Stomach smooth muscle (tissue), 2 donors: ENCODE data around the gene CCS.
"Not testable (repeated sequence)": the region's sequence is repeated elsewhere in the genome, so short reads cannot be mapped to it uniquely, and the experiment has no call there.

Experiments
- H3K27ac ChIP-seq: one replicate; pipeline ENCODE4 v1.7.0; 2013; ENCODE audit warnings: mild to moderate bottlenecking, low read length, inconsistent platforms
- H3K27me3 ChIP-seq, 2 donors: one replicate each; pipeline ENCODE4 v1.7.0; 2013; ENCODE audit warnings: low read length in 2 of 2; ENCODE audit not compliant: insufficient read depth in 2 of 2, control insufficient read depth in 1 of 2
- H3K36me3 ChIP-seq, 2 donors: one replicate each; pipeline ENCODE4 v1.7.0; 2013; ENCODE audit warnings: low read length in 2 of 2; ENCODE audit not compliant: control insufficient read depth in 2 of 2, insufficient read depth in 2 of 2
- H3K4me1 ChIP-seq: one replicate; pipeline ENCODE4 v1.7.0; 2013; ENCODE audit warnings: low read length; ENCODE audit not compliant: control insufficient read depth, insufficient read depth
- H3K4me3 ChIP-seq, 2 donors: one replicate each; pipeline ENCODE4 v1.7.0; 2013; ENCODE audit warnings: low read length in 2 of 2
- H3K9ac ChIP-seq, 2 donors: one replicate each; pipeline ENCODE4 v1.7.0; 2013; ENCODE audit warnings: low read length in 2 of 2, mild to moderate bottlenecking in 1 of 2
- H3K9me3 ChIP-seq, 2 donors: one replicate each; pipeline ENCODE4 v1.7.0; 2013; ENCODE audit warnings: low read length in 2 of 2; ENCODE audit not compliant: control insufficient read depth in 2 of 2
- donor health status: healthy.
- donor health status: Pancreatic carcinoma.

Gene CCS

GRCh38 chr11:66570850-66571180 is 22.2 kb upstream of the CCS start:
- H3K9me3 ChIP-seq, result no peaks in the 10 kb centered on the region
- peaks cover 0 to 4% of the 10 kb centered on the region in 2 donors for H3K36me3 ChIP-seq
- H3K4me1 ChIP-seq, result peaks cover 14% of the 10 kb centered on the region
- no peak overlapping the region for H3K9ac ChIP-seq
- no peak overlapping the region for H3K4me3 ChIP-seq
- H3K27me3 ChIP-seq, result no peaks in the 10 kb centered on the region
- H3K27ac ChIP-seq, result no peak overlapping the region

DNA sequence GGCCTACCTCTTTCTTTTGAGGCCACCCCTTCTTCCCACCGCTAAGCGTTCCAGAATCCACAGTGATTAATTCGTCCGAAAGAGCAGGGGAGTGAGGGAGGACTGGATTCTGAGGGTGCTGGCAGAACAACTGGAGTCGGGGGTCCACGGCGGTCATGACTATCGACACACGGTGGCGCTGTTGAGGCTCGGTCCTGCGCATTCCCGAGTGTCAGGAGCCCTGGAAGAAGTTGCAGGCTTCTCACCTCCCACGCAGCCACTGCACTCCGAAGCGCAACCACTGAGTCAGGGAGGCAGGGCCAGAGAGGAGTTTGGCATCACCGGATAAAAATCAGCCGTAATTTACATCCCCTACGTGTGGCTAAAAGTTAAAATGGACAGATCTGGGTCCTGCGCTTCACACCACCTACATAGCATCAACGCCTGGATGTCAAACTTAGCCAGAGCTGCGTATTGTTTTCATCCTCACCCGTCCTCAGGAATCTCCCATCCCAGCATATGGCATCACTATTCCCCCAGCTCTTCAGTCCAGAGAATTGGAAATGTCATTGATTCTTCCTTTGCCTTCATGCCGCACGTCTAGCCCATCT is 13.9 kb upstream of the CCS start:
- no peaks in the 10 kb centered on the region for H3K9me3 ChIP-seq
- no peaks in the 10 kb centered on the region for H3K27me3 ChIP-seq
- no peaks in the 10 kb centered on the region for H3K36me3 ChIP-seq
- no peak overlapping the region for H3K27ac ChIP-seq
- H3K4me1 ChIP-seq, result peaks cover 4% of the 10 kb centered on the region
- H3K9ac ChIP-seq, result no peak overlapping the region
- peak overlapping the region in 1 of 2 donors; percentile 22 for H3K4me3 ChIP-seq

DNA sequence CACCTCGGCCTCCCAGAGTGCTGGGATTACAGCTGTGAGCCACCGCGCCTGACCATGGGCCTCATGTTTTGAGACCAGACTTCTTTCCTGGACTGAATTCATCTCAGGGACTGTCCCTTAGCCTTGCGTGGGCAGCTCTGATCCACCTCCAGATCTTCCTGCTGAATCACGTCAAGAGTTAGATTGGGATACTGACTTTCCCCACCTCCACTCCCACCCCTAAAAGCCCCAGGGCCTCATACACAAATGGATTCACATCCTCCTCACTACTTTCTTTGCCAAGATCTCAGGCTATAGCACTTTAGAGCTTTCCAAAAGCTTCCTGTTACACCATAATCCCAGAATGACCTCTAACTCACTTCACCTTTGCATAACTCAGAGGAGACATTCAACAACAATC is 12.2 kb upstream of the CCS start:
- H3K36me3 ChIP-seq, result no peaks in the 10 kb centered on the region
- peaks cover 4% of the 10 kb centered on the region for H3K4me1 ChIP-seq
- H3K27me3 ChIP-seq, result no peaks in the 10 kb centered on the region
- H3K9ac ChIP-seq, result no peak overlapping the region
- H3K4me3 ChIP-seq, result no peak overlapping the region
- no peaks in the 10 kb centered on the region for H3K9me3 ChIP-seq
- no peak overlapping the region for H3K27ac ChIP-seq

GRCh38 chr11:66581261-66581660 is 11.7 kb upstream of the CCS start:
- no peaks in the 10 kb centered on the region for H3K9me3 ChIP-seq

GRCh38 chr11:66582565-66583147 is 10.3 kb upstream of the CCS start:
- not testable (repeated sequence) for H3K27ac ChIP-seq, H3K36me3 ChIP-seq, H3K27me3 ChIP-seq, H3K4me3 ChIP-seq, H3K4me1 ChIP-seq, H3K9ac ChIP-seq, H3K9me3 ChIP-seq

More at GRCh38 chr11:66581261-66581660, 11.7 kb upstream of the CCS start:
- Histone ChIP-seq H3K4me3 (no peak overlapping the region), H3K27me3 (no peaks in the 10 kb centered on the region), H3K36me3 (no peaks in the 10 kb centered on the region), H3K4me1 (peaks cover 4% of the 10 kb centered on the region), H3K9ac (no peak overlapping the region), H3K27ac (no peak overlapping the region)

DNA sequence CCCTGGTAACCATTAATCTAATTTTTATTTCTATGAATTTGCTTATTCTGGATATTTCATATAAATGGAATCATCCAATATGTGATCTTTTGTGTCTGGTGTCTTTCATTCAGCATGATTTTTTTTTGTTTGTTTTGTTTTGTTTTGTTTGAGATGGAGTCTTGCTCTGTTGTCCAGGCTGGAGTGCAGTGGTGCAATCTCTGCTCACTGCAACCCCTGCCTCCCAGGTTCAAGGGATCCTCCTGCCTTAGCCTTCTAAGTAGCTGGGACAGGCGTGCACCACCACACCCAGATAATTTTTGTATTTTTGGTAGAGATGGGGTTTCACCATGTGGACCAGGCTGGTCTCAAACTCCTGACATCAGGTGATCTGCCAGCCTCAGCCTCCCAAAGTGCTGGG is 7.5 kb upstream of the CCS start:
- H3K4me1 ChIP-seq, H3K9ac ChIP-seq, H3K27ac ChIP-seq, H3K4me3 ChIP-seq, H3K27me3 ChIP-seq, H3K9me3 ChIP-seq, H3K36me3 ChIP-seq: not testable (repeated sequence)

GRCh38 chr11:66586136-66586535 is 6.8 kb upstream of the CCS start:
- H3K9me3 ChIP-seq, result no peaks in the 10 kb centered on the region
- H3K9ac ChIP-seq, result no peak overlapping the region
- no peak overlapping the region for H3K4me3 ChIP-seq
- no peaks in the 10 kb centered on the region for H3K36me3 ChIP-seq
- H3K27me3 ChIP-seq, result no peaks in the 10 kb centered on the region
- H3K4me1 ChIP-seq, result no peaks in the 10 kb centered on the region
- H3K27ac ChIP-seq, result no peak overlapping the region

DNA sequence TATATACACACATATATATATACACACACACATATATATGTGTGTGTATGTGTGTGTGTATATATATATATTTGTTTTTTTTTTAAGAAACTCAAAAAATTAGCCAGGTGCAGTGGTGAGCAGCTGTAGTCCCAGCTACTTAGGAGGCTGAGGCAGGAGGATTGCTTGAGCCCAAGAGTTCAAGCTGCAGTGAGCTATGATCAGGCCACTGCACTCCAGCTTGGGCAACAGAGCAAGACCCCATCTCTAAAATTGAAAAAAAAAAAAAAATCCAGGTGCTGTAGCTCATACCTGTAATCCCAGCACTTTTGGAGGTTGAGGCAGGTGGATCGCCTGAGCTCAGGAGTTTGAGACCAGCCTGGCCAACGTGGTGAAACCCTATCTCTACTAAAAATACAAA is 3.7 kb upstream of the CCS start:
- not testable (repeated sequence) for H3K9ac ChIP-seq, H3K36me3 ChIP-seq, H3K27ac ChIP-seq, H3K27me3 ChIP-seq, H3K9me3 ChIP-seq, H3K4me3 ChIP-seq
- H3K4me1 ChIP-seq, result peaks cover 17% of the 10 kb centered on the region

DNA sequence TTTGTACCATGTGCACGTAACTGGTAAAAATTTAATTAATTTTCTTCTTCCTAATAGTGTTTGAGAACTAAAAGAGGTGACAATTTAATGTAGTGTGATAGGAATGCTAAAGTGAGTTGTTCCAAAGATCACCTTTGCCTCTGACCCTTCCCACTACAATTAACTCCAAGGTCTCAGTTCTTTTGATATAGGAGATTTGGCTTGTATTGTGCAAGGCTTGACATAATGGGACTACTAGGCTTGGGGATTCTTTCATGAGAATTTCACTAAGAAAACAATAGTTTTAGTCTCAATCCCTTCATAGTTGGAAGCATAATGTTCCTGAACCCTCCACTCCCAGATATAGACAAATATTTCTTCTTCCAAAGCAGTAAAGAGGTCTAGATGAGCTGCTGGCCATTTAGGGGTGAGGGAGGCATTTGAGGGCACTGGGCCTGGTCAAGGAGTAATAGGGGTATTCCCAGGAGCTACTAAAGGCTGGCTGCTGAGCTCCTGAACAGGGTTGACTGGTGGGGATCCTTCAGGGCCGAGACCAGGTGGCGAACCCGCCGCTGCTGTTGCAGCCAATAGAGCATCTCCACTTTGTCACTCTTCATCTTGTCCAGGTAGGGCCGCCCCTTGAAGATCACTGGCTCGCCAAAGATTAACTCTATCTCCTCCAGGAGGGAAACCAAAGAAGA is 2.8 kb upstream of the CCS start:
- no peaks in the 10 kb centered on the region for H3K36me3 ChIP-seq
- no peak overlapping the region for H3K4me3 ChIP-seq
- no peaks in the 10 kb centered on the region for H3K9me3 ChIP-seq
- H3K27ac ChIP-seq, result no peak overlapping the region
- H3K27me3 ChIP-seq, result no peaks in the 10 kb centered on the region
- no peak overlapping the region for H3K9ac ChIP-seq
- peaks cover 25% of the 10 kb centered on the region for H3K4me1 ChIP-seq

DNA sequence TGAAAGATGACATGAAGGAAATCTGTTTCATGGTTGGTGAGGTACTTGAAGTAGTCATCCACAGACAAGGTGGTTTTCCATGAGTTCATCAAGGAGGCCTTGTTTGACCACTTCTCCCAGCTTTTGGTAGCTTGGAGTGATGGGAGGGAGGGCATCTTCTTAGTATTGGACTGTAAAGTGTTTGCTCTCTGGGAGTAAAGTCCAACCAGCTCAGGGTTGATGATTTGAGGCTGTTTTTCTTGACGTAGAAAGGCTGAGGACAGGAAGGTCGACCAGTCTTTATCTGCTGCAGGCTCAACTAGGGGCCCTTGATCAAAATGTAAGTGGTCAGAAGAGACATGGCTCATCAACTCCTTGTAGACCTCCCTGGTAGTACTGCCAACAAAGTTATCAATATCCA is 1.8 kb upstream of the CCS start:
- H3K27me3 ChIP-seq, result no peaks in the 10 kb centered on the region
- H3K9me3 ChIP-seq, result no peaks in the 10 kb centered on the region
- H3K4me3 ChIP-seq, result no peak overlapping the region
- H3K27ac ChIP-seq, result no peak overlapping the region
- H3K4me1 ChIP-seq, result peaks cover 32% of the 10 kb centered on the region
- H3K36me3 ChIP-seq, result no peaks in the 10 kb centered on the region
- no peak overlapping the region for H3K9ac ChIP-seq

GRCh38 chr11:66593303-66593635 is 284 bp downstream of the CCS start:
- peaks cover 32% of the 10 kb centered on the region for H3K4me1 ChIP-seq
- H3K9ac ChIP-seq, result peak overlapping the region; percentile 74 to 92
- no peaks in the 10 kb centered on the region for H3K9me3 ChIP-seq
- no peaks in the 10 kb centered on the region for H3K27me3 ChIP-seq
- H3K27ac ChIP-seq, result peak overlapping the region; percentile 76
- peak overlapping the region; percentile 83 to 94 for H3K4me3 ChIP-seq
- H3K36me3 ChIP-seq, result no peaks in the 10 kb centered on the region
